HG02852 (cell line): ENCODE results near the gene ABI2.
"Not testable (repeated sequence)": the region's sequence is repeated elsewhere in the genome, so short reads cannot be mapped to it uniquely, and the experiment has no call there.

Experiments used
- ATAC-seq: cut with Tn5 transposase; IDR thresholded peaks from one replicate; pipeline ENCODE4 v1.9.1; 2021; ENCODE audit warnings: mild to moderate bottlenecking, moderate library complexity; ENCODE audit not compliant: unreplicated experiment

The ABI2 gene

DNA sequence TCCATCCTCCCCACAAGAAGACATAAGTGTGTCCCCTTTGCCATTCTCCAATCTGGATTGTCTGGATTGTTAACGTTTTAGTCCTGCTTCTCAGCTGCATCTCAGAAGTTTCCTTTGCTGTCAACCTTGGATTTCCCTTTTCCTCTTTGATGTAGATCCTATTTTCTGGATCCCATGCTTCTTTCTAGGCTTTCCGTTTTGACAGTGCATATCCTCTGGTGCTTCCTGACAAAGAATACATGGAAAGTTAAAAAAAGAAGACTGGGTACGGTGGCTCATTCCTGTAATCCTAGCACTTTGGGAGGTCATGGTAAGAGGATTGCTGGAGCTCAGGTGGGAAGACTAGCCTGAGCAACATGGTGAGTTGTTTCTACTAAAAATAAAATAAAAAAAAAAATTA lies 26.8 kb downstream of the ABI2 start:
- ATAC-seq, result no peak

GRCh38 chr2:203359450-203359849 lies 31.3 kb downstream of the ABI2 start:
- ATAC-seq, result no peak

- ATAC-seq, result no peak
Observed at GRCh38 chr2:203360833-203361430, 32.7 kb downstream of the ABI2 start.

DNA sequence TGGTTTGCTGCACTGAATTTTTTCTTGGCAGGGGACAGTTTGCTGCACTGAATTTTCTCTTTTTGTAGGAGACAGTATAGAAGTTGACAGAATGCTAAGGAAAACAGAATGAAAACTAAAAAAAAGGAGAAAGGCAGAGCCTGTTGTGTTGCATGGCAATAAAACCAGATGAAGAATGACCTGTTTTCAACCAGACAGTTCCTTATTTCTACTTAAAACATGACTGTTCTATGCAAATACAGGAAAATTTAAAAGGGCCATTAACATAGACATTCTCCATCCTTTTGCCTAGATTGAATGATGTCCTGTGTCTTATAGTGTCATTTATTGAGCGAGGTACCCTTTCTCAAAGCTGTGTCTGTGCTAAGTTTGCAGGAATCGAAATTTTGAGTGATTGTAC lies 33.3 kb downstream of the ABI2 start:
- ATAC-seq, result no peak

GRCh38 chr2:203361922-203362321 lies 33.7 kb downstream of the ABI2 start:
- ATAC-seq, result no peak

DNA sequence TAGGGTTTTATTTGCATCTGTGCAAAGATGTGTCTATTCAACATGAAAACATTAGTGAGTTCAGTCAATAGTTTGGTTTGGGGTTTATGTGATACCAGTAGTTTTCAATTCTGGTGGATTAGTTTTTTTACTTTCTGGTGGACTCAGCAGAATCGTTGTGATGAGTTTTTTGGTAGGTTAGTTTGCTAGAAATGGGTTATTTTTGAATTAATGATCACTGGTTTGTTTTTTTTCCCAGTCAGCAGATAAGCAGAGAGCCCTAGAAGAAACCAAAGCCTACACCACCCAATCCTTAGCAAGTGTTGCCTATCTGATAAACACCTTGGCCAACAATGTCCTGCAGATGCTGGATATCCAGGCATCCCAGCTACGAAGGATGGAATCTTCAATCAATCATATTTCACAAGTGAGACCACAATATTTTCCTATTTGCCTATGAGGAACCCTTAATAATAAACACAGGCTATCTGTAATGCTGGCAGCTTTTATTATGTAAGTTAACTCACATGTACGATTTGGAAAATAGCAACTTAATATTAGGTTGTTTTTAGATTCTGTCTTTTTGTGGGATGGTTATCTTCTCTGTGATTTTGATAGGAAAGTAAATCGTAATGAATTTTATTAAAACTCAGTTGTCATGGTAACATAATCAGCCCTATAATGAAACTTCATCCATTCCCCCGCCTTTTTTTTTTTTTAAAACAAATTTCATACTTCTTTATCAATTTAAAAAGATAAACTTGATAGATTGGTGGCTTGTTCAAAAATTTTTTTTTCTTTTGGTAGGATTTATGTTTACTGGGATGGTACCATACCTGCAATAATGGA lies 38.7 kb downstream of the ABI2 start:
- ATAC-seq, result no peak

DNA sequence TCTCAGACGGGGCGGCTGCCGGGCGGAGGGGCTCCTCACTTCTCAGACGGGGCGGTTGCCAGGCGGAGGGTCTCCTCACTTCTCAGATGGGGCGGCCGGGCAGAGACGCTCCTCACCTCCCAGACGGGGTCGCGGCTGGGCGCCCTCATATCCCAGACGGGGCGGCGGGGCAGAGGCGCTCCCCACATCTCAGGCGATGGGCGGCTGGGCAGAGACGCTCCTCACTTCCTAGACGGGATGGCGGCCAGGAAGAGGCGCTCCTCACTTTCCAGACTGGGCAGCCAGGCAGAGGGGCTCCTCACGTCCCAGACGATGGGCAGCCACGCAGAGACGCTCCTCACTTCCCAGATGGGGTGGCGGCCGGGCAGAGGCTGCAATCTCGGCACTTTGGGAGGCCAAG lies 44.5 kb downstream of the ABI2 start:
- ATAC-seq, result not testable (repeated sequence)

- ATAC-seq, result no peak
Observed at GRCh38 chr2:203376173-203376572, 48.0 kb downstream of the ABI2 start.

DNA sequence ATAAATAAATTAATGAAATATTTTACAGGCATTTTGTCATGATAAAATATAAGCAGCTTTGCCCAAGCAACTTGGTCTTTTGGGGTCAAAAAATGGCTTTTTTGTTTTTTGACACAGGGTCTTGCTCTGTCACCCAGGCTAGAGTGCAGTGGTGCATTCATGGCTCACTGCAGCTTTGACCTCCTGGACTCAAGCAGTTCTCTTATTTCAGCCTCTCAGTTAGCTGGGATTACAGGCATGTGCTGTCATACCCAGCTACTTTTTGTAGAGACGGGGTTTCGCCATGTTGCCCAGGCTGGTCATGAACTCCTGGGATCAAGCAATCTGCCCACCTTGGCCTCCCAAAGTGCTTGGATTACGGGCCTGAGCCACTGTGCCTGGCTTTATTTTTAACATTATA lies 51.0 kb downstream of the ABI2 start:
- ATAC-seq, result no peak

GRCh38 chr2:203383038-203383437 lies 54.8 kb downstream of the ABI2 start:
- ATAC-seq, result no peak

DNA sequence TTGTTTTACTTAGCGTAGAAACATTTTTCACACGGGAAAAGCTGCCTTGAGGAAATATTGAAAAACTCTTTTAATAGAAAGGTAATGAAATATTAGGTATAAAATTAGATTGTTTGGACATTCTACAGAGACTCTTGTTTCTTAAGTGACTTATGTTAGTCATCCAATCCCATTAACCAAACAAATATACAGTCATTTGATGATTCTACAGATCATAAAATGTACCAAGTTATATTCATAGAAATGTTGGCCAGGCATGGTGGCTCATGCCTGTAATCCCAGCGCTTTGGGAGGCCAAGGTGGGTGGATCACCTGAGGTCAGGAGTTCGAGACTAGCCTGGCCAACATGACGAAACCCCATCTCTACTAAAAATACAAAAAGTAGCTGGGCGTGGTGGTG lies 60.0 kb downstream of the ABI2 start:
- not testable (repeated sequence) for ATAC-seq

DNA sequence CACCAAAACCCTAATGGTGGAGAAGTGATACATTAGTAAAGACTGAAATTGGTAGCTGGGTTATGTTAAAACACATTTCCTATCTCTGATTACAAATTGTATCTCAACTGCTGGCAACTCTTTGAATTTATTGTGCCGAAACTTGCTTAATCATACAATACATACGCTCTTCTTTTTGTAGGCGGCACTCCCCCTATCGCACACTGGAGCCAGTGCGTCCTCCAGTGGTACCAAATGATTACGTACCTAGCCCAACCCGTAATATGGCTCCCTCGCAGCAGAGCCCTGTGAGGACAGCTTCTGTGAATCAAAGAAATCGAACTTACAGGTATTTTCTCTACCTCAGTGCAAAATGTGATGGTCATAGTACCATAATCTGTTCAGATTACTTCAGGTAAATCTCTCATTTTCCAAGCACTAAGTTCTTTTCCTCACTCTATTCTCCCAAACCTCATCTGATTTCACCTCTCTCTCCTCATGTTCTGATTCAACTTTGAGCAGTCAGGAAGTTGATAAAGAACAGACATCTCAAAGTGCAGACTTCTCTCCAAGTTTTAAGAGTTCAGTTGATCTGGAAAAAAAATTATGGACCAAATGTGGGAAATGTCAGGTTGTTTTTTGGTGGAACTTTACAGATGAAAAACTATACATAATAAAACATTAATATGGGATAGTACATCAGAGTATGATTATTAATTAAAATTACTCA lies 66.5 kb downstream of the ABI2 start:
- ATAC-seq, result no peak

GRCh38 chr2:203395858-203396257 lies 67.7 kb downstream of the ABI2 start:
- no peak for ATAC-seq

- no peak for ATAC-seq
Observed at GRCh38 chr2:203396667-203397066, 68.5 kb downstream of the ABI2 start.

GRCh38 chr2:203399031-203399430 lies 70.8 kb downstream of the ABI2 start:
- ATAC-seq, result no peak

- ATAC-seq, result no peak
Observed at GRCh38 chr2:203400805-203401585, 72.8 kb downstream of the ABI2 start.

DNA sequence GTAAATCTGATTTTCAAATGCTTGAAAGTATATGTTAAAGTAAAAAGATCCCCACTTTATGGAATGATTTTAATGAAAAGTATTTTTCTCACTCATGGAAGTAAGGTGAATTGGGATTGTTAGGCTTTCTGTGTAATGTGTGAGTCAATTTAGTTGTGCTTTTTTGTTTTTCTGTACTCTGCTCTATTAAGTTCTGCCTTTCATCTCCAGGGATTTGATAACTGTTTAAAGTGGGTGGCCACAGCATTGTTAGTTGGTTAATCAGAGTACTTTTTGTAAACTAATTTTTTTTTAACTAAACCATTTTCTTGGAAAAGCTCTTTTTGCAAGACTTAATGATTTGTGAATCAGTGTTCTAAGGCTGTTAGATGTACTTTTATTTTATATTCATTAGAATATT lies 76.8 kb downstream of the ABI2 start:
- no peak for ATAC-seq

DNA sequence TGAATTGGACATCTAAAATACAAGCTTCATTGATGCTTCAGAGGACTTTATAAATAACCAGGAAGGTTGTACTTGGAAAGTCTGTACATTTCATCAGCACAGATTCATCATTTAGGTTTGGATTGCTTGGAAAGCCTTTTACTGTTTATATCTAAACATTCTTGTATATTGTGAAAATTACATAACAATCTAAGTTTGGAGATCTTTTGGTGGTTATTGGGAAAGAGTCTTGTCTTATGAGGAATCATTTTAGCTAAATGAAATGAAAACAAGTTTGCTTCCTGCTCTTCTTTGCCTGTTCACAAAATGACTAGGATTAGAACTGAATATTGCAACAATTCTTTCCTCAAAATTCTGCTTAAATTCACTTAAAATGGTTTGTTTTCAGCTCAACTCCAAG lies 79.3 kb downstream of the ABI2 start:
- ATAC-seq, result no peak

DNA sequence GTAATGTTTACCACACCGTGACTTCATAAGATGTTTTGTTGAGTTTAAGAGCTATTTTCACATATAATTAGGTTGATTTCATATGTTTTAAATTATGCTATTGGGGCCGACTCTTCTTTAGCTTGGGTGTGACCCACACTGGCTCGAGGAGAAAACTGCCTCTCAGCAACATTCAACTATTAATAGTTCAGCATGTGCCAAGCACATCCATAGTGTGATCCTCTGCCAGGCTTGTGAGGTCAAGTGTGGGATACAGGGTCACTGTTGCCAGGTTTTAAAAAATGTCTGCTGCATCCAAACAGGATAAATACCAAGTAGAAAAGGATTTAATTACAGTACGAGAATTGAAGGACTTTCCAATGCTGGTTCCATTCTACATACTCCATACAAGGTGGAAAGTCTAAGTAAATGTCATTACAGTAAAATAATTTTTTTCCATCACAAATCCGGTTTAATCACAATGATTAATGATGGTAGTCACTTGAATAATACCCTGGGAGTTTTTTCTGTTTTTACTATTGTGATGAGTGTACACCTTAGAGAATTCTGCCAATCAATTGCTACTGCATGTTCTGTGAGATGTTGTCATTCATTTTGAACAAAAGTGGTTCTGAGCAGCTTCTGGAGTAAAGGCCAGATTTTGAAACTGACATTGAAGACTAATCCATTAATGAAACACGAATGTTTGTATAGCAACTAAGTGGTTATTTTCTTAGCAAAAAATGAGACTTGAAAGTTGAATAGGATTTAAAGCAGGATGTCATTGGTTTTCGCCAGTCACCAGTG lies 84.5 kb downstream of the ABI2 start:
- no peak for ATAC-seq

GRCh38 chr2:203413796-203414195 lies 85.6 kb downstream of the ABI2 start:
- ATAC-seq, result no peak
